ENCODE data around the gene CCDC33. TPM values are rescaled to one million over a fixed set of nuclear protein-coding genes. Genes with fewer than 3 reads are reported as not detected.

Gene CCDC33
- total RNA-seq, 1 experiment from 2014 or later: 10.6 TPM

GRCh38 chr15:74200412-74200815, 35.7 kb upstream of the CCDC33 start (continued):
- TF ChIP-seq USF2 (CRISPR knock-in tag; IDR thresholded peaks at IDR 0.05) (no peak), MLX (CRISPR knock-in tag; IDR thresholded peaks at IDR 0.05) (no peak), ZNF121 (CRISPR knock-in tag; IDR thresholded peaks at IDR 0.05) (no peak), ATF1 (CRISPR knock-in tag; IDR thresholded peaks at IDR 0.05) (no peak)

- Mint-ChIP-seq H3K9me3 (no peaks in the 10 kb centered on the region), H3K4me3 (peak overlapping the region; percentile 39), H3K36me3 (0 out of 2 replicates have a peak, but pooled peaks cover 3% of the 10 kb centered on the region), H3K4me1 (peaks cover 60% of the 10 kb centered on the region), H3K27me3 (ENCODE audit: low read depth) (peaks cover 14% of the 10 kb centered on the region), H3K27ac (no peak overlapping the region)
- DNase-seq (ENCODE audit: low spot score) (no peak), ATAC-seq (no peak)
- ChIA-PET POLR2A (interaction anchor here (0.6 kb wide), 1 partner anchor 58 kb away, joined by 4 read pairs; no protein-coding TSS in a partner anchor), CTCF (interaction anchor here (5.7 kb wide), 1 partner anchor 109 kb away, joined by 78 read pairs; no protein-coding TSS in a partner anchor)
- TF ChIP-seq ELF4 (CRISPR knock-in tag; IDR thresholded peaks at IDR 0.05; ENCODE audit: low read depth): no peak
- no peak for TF ChIP-seq ZNF396 (CRISPR knock-in tag; IDR thresholded peaks at IDR 0.05; ENCODE audit: borderline replicate concordance)
Observed at GRCh38 chr15:74200871-74201419, 35.2 kb upstream of the CCDC33 start.

GRCh38 chr15:74201710-74202420, 34.3 kb upstream of the CCDC33 start:
- Mint-ChIP-seq H3K27me3 (ENCODE audit: low read depth) (peaks cover 14% of the 10 kb centered on the region), H3K4me3 (peak overlapping the region; percentile 80), H3K4me1 (peaks cover 66% of the 10 kb centered on the region), H3K36me3 (0 out of 2 replicates have a peak, but pooled peaks cover 3% of the 10 kb centered on the region), H3K9me3 (no peaks in the 10 kb centered on the region), H3K27ac (peak overlapping the region; percentile 70; the same call in 1 of the 2 replicates)
- DNase-seq (ENCODE audit: low spot score) (no peak), ATAC-seq (no peak)
- ChIA-PET CTCF (interaction anchor here (0.7 to 5.7 kb wide), 26 partner anchors 9 to 153 kb away, joined by 3 to 78 read pairs (median 7); partner anchors contain the start of gene ISLR2), POLR2A (interaction anchor here (0.8 to 1.7 kb wide), 7 partner anchors 9 to 89 kb away, joined by 3 to 6 read pairs (median 4); no protein-coding TSS in a partner anchor)
- TF ChIP-seq, protein P1, sequence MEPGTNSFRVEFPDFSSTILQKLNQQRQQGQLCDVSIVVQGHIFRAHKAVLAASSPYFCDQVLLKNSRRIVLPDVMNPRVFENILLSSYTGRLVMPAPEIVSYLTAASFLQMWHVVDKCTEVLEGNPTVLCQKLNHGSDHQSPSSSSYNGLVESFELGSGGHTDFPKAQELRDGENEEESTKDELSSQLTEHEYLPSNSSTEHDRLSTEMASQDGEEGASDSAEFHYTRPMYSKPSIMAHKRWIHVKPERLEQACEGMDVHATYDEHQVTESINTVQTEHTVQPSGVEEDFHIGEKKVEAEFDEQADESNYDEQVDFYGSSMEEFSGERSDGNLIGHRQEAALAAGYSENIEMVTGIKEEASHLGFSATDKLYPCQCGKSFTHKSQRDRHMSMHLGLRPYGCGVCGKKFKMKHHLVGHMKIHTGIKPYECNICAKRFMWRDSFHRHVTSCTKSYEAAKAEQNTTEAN (CRISPR knock-in tag; IDR thresholded peaks at IDR 0.05): no peak
- TF ChIP-seq ZNF121 (CRISPR knock-in tag; IDR thresholded peaks at IDR 0.05): 0 out of 2 replicates have a peak, but pooled peaks have one; percentile 2
- TF ChIP-seq JUN (CRISPR knock-in tag; IDR thresholded peaks at IDR 0.05): no peak

- POLR2A ChIA-PET: interaction anchor here (0.8 to 1.7 kb wide), 12 partner anchors 10 to 89 kb away, joined by 3 to 6 read pairs (median 3); partner anchors contain the start of gene ISLR
- Mint-ChIP-seq H3K4me3 (peak within 1 kb of the TSS; percentile 80), H3K36me3 (0 out of 2 replicates have a peak, but pooled peaks cover 3% of the 10 kb centered on the region), H3K27ac (peak within 1 kb of the TSS; percentile 97), H3K4me1 (peaks cover 67% of the 10 kb centered on the region), H3K27me3 (ENCODE audit: low read depth) (peaks cover 17% of the 10 kb centered on the region), H3K9me3 (no peaks in the 10 kb centered on the region)
- CTCF ChIA-PET: interaction anchor here (0.5 to 5.7 kb wide), 35 partner anchors 10 to 208 kb away, joined by 3 to 78 read pairs (median 5); partner anchors contain the start of genes ISLR2 and PML
- peak; percentile 91 for ATAC-seq
- DNase-seq (ENCODE audit: low spot score): peak; percentile 93
- TF ChIP-seq USF1 (CRISPR knock-in tag; IDR thresholded peaks at IDR 0.05): peak; percentile 71; the same call in 1 of the 2 replicates
- TF ChIP-seq, protein P1 (CRISPR knock-in tag; IDR thresholded peaks at IDR 0.05): 0 out of 2 replicates have a peak, but pooled peaks have one; percentile 16
- no peak for TF ChIP-seq KAT7 (CRISPR knock-in tag; IDR thresholded peaks at IDR 0.05; ENCODE audit: borderline replicate concordance)
- TF ChIP-seq, protein P2, sequence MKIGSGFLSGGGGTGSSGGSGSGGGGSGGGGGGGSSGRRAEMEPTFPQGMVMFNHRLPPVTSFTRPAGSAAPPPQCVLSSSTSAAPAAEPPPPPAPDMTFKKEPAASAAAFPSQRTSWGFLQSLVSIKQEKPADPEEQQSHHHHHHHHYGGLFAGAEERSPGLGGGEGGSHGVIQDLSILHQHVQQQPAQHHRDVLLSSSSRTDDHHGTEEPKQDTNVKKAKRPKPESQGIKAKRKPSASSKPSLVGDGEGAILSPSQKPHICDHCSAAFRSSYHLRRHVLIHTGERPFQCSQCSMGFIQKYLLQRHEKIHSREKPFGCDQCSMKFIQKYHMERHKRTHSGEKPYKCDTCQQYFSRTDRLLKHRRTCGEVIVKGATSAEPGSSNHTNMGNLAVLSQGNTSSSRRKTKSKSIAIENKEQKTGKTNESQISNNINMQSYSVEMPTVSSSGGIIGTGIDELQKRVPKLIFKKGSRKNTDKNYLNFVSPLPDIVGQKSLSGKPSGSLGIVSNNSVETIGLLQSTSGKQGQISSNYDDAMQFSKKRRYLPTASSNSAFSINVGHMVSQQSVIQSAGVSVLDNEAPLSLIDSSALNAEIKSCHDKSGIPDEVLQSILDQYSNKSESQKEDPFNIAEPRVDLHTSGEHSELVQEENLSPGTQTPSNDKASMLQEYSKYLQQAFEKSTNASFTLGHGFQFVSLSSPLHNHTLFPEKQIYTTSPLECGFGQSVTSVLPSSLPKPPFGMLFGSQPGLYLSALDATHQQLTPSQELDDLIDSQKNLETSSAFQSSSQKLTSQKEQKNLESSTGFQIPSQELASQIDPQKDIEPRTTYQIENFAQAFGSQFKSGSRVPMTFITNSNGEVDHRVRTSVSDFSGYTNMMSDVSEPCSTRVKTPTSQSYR (CRISPR knock-in tag; IDR thresholded peaks at IDR 0.05): peak; percentile 95; the same call in 1 of the 2 replicates
- no peak for TF ChIP-seq ZNF671 (CRISPR knock-in tag; IDR thresholded peaks at IDR 0.05)
- peak; percentile 65; the same call in 1 of the 2 replicates for TF ChIP-seq TEAD1 (CRISPR knock-in tag; IDR thresholded peaks at IDR 0.05)
- peak; percentile 53 for TF ChIP-seq USF2 (CRISPR knock-in tag; IDR thresholded peaks at IDR 0.05)
- TF ChIP-seq ZNF423 (CRISPR knock-in tag; IDR thresholded peaks at IDR 0.05): peak; percentile 80
- no peak for TF ChIP-seq FOXJ3 (CRISPR knock-in tag; IDR thresholded peaks at IDR 0.05; ENCODE audit: borderline replicate concordance)
Observed at GRCh38 chr15:74202452-74203401, 33.4 kb upstream of the CCDC33 start, which contains the start of gene STRA6. Gene STRA6 (minus strand): TSS chr15:74202787. CDS start chr15:74202267, 520 bp downstream.

All from WTC11 (cell line).